Loucy (cell line): ENCODE results near the gene GPC3.

Source experiments
- EZH2phosphoT487 ChIP-seq: fragments of 200-600 bp; IDR thresholded peaks from 2 replicates; pipeline ENCODE4 v1.6.1; 2018; ENCODE audit warnings: antibody characterized with exemption, mild to moderate bottlenecking, moderate library complexity, borderline replicate concordance
- TF ChIP-seq, protein P1 (sequence below): fragments of 200-600 bp; sonication (generic); conservative IDR thresholded peaks from 2 replicates; pipeline ENCODE4 v1.5.1; 2014; ENCODE audit warnings: mild to moderate bottlenecking, antibody characterized with exemption, low read length

DNA sequence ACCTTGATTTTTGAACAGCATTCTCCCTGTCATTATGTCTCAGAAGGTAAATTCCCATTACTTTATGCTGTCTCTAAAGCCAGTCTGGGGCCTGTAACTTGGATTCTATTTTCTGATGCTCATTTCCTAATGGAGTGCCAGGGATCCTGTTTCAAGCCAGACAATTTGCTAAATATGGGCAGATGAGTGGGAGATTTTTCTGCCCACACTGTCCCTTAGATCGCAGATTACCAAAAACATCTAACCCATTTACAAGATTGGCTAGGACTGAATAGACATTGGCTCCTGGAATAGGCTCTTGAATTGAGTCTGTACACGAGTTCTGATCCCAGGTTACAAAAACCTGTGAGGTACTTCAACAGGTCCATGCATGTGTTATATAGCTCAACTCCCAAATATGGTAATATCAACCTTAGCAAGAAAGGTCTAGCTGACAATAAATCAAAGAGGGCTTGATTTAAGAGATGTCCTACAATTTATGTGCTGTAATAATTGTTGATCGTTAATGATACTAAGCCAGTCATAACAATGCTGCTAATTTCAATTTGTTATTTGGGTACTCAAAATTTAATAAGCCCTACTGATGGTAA is 5.7 kb downstream of the GPC3 start:
- TF ChIP-seq, protein P1, sequence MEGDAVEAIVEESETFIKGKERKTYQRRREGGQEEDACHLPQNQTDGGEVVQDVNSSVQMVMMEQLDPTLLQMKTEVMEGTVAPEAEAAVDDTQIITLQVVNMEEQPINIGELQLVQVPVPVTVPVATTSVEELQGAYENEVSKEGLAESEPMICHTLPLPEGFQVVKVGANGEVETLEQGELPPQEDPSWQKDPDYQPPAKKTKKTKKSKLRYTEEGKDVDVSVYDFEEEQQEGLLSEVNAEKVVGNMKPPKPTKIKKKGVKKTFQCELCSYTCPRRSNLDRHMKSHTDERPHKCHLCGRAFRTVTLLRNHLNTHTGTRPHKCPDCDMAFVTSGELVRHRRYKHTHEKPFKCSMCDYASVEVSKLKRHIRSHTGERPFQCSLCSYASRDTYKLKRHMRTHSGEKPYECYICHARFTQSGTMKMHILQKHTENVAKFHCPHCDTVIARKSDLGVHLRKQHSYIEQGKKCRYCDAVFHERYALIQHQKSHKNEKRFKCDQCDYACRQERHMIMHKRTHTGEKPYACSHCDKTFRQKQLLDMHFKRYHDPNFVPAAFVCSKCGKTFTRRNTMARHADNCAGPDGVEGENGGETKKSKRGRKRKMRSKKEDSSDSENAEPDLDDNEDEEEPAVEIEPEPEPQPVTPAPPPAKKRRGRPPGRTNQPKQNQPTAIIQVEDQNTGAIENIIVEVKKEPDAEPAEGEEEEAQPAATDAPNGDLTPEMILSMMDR: no peak
- no peak for TF ChIP-seq EZH2phosphoT487
